HepG2 (cell line): ENCODE measurements around the gene VAV2.

Source experiments
- RELA ChIP-seq: sonication (generic); formaldehyde crosslinking; IDR thresholded peaks from 2 replicates; pipeline ENCODE4 v1.4.0; 2020; ENCODE audit warnings: missing genetic modification reagents
- RFX5 ChIP-seq: IDR thresholded peaks from 2 replicates; pipeline ENCODE4 v1.6.1; 2011; ENCODE audit warnings: low read depth, low read length, improper control_type of control experiment
- ZNF101 ChIP-seq: sonication (generic); formaldehyde crosslinking; IDR thresholded peaks from 2 replicates; pipeline ENCODE4 v1.4.0; 2020; ENCODE audit warnings: mild to moderate bottlenecking, low read depth, missing genetic modification reagents, borderline replicate concordance
- ZNF263 ChIP-seq: sonication (generic); formaldehyde crosslinking; IDR thresholded peaks from 2 replicates; pipeline ENCODE4 v1.4.0; 2020; ENCODE audit warnings: missing genetic modification reagents
- TF ChIP-seq, protein P1 (sequence below): sonication (generic); formaldehyde crosslinking; IDR thresholded peaks from 2 replicates; pipeline ENCODE4 v1.5.0; 2020; ENCODE audit warnings: mild to moderate bottlenecking, missing genetic modification reagents

DNA sequence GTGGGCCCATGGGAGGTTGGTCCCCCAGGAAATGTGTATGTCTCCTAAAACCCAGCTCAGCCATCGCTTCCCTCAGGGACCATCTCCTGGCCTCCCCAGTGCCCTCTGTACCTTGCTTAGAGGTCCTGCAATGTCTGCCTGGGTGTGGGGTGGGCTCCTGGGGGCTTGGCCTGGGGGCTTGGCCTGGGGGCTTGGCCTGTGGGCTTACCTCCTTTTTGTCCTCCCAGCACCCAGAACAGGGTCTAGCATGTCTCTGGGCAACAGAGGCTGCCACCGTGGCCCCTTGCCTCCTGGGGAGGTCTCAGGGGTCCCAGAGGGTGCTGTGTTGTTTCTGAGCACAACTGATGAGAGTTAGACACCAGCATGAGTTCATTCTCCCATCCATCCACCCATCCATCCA is 10.7 kb upstream of the VAV2 start:
- TF ChIP-seq, protein P1, sequence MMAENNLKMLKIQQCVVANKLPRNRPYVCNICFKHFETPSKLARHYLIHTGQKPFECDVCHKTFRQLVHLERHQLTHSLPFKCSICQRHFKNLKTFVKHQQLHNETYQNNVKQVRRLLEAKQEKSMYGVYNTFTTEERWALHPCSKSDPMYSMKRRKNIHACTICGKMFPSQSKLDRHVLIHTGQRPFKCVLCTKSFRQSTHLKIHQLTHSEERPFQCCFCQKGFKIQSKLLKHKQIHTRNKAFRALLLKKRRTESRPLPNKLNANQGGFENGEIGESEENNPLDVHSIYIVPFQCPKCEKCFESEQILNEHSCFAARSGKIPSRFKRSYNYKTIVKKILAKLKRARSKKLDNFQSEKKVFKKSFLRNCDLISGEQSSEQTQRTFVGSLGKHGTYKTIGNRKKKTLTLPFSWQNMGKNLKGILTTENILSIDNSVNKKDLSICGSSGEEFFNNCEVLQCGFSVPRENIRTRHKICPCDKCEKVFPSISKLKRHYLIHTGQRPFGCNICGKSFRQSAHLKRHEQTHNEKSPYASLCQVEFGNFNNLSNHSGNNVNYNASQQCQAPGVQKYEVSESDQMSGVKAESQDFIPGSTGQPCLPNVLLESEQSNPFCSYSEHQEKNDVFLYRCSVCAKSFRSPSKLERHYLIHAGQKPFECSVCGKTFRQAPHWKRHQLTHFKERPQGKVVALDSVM, result no peak
- TF ChIP-seq ZNF263 (CRISPR knock-in tag), result no peak
- no peak for TF ChIP-seq RFX5
- TF ChIP-seq RELA (CRISPR knock-in tag), result no peak
- no peak for TF ChIP-seq ZNF101 (CRISPR knock-in tag)
